HG03575 (cell line): ENCODE measurements around the gene CASKIN2.
"Not testable (repeated sequence)": the region's sequence is repeated elsewhere in the genome, so short reads cannot be mapped to it uniquely, and the experiment has no call there.

Experiments
- ATAC-seq: cut with Tn5 transposase; IDR thresholded peaks from one replicate; pipeline ENCODE4 v1.9.1; 2021; ENCODE audit not compliant: unreplicated experiment, insufficient number of reproducible peaks, low FRiP score; ENCODE audit errors: extremely low read depth

Gene CASKIN2

GRCh38 chr17:75454672-75455071 lies 60.7 kb downstream of the CASKIN2 start:
- ATAC-seq, result not testable (repeated sequence)

- no peak for ATAC-seq
These were observed 61.1 kb downstream of the CASKIN2 start for GRCh38 chr17:75454193-75454592.

- no peak for ATAC-seq
These were observed 65.1 kb downstream of the CASKIN2 start for GRCh38 chr17:75450270-75450669.
